GM12872 (cell line): ENCODE data around the gene PSMD5.

Experiments used
- CTCF ChIP-seq: IDR thresholded peaks from 3 replicates; pipeline ENCODE4 v1.5.1; 2011; ENCODE audit warnings: low read depth, mild to moderate bottlenecking, low read length, moderate library complexity; ENCODE audit not compliant: insufficient read depth

The PSMD5 gene

GRCh38 chr9:120842685-120843485, at the start of gene PSMD5:
PSMD5 (minus strand) TSS chr9:120842922; CDS start chr9:120842909, 13 bp downstream.
- no peak for TF ChIP-seq CTCF

DNA sequence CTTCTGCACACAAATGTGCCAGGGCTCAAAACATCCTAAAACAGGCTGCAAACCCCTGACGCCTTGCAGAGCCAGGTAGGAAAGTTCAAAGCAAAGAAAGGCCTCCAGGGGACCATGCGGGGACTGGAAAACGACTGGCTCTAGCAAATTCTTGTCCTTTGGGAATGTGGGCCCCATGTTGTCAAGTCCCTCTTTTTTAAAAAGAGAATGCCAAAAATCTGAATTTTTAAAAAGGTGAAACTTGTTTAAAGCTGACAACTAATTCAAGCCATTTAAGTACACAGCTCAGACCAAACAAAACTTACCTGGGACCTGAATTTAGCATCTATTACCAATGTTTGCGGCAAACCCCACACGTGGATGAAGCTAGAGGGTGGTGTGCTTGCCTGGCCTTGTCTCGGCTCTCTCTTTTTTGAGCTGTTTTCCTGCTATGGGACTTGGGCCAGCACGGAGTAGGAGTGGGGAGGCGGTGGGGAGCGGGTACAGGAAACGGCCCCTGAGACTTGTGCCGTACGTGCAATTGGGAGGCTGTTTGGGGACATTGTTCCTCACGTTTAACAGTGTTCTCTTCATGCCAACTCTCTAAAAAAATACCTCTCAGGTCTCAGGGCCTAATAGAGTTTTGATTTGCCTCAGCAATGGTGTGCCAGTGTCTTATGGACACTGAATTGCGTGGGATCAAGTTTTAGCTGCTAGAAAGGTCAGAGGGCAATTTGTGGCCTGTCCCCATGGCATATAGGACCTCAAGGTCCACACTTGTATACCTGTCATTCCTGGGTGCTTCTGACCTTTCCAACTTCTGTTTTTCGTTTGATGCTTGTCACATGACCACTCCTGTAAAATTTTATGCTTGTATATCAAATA, 49.4 kb upstream of the PSMD5 start:
- TF ChIP-seq CTCF, result no peak

- TF ChIP-seq CTCF, result no peak
Observed at GRCh38 chr9:120891245-120891883, 48.6 kb upstream of the PSMD5 start.

DNA sequence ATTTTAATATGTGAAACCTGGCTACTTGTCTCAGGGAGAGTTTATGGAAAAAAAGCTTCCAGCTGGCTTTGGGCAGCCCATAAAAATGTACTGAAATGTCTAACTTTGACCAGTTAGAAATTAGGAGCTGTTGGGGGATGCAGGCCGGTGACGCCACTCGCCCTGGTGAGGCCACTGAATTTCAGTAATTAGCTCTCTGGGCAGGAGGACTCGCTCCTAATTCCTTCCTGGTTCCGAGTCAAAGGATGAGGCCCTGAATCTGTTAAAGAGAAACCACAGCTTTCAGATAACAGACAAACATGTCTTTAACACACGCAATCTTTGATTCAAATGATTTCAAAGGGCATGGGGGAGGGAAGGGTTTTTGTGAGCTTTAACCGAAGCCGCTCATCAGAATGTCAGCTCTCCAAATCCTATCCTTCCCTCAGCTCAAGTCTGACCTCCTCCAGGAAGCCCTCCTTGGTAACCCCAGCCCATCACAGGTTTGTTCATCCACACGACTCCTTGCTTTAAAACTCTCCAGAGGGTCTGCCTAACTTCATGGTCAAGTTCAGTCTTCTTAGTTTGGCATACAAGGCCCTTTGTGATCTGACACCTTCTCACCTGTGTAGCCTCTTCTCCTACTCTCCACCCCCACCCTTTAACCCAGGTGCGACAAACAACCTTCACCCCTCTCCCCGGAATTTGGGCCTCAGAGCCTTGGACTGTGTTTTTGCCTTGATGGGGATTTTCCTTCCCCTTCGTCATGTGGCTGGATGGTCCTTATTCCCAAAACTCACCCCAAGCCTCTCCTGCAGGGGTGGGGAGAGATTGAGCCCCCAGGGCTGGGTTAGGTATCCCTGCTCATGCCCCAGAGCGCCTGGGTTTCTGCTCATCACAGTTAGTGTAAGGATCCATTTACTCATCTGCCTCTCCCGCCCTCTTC, 47.9 kb upstream of the PSMD5 start:
- TF ChIP-seq CTCF, result no peak

- no peak for TF ChIP-seq CTCF
Observed at GRCh38 chr9:120889606-120890271, 47.0 kb upstream of the PSMD5 start.

DNA sequence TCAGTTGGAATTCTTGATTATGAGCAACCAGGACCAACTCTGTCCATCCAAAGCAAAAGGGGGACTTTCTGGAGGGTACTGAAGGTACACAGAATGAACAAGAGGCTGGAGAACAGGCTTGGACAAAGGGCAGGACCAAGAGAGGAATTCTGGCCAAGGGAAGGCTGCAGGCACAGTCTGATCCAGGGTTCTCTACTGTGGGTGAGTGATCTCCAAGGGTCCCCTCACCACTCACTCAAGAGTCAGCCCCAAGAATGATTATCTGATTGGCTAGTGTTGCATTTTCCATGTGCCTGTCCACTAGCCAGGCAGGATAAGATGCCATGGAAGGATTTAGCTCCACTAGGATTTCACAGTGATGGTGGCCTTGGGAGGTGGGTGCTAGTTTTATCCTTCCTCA, 45.9 kb upstream of the PSMD5 start:
- TF ChIP-seq CTCF, result no peak
